HEK293 (cell line): ENCODE data around the gene GOLGA6C.

Experiments
- CTCF ChIA-PET: fragments of 350-600 bp; formaldehyde crosslinking; extraction: SDS; loops from one replicate; lab custom pipeline; 2021; ENCODE audit warnings: antibody characterized with exemption; lab: Yijun Ruan, JAX
- POLR2A ChIA-PET: fragments of 300-600 bp; formaldehyde crosslinking; extraction: SDS; loops from one replicate; lab custom pipeline; 2020; ENCODE audit warnings: antibody characterized with exemption, inconsistent platforms; lab: Yijun Ruan, JAX
- H3K27ac ChIP-seq: fragments of 200-500 bp; sonication (Bioruptor generic); 2 replicates; pipeline ENCODE4 v1.5.1; 2014; ENCODE audit warnings: low read depth, low read length, control low read depth, inconsistent platforms; ENCODE audit errors: extremely low read depth
- H3K36me3 ChIP-seq, 2 experiments: fragments of 200-500 bp in 1 of 2; sonication (Bioruptor generic) in 1 of 2; 1 replicate in 1 of 2; 2 replicates in 1 of 2; pipeline ENCODE4 v1.5.1; 2014 to 2017; ENCODE audit warnings: inconsistent platforms in 2 of 2, low read length in 2 of 2; ENCODE audit not compliant: control insufficient read depth in 2 of 2, insufficient read depth in 1 of 2
- H3K4me1 ChIP-seq: fragments of 200-500 bp; sonication (Bioruptor generic); 2 replicates; pipeline ENCODE4 v1.5.1; 2014; ENCODE audit warnings: mild to moderate bottlenecking, low read length, inconsistent platforms; ENCODE audit not compliant: control insufficient read depth, insufficient read depth
- H3K4me3 ChIP-seq: 2 replicates; pipeline ENCODE4 v1.5.1; 2011; ENCODE audit warnings: low read depth, mild to moderate bottlenecking, control low read depth, low read length, moderate library complexity
- H3K9me3 ChIP-seq: fragments of 200-500 bp; sonication (Bioruptor generic); 2 replicates; pipeline ENCODE4 v1.5.1; 2014; ENCODE audit warnings: low read depth, low read length, inconsistent platforms; ENCODE audit not compliant: control insufficient read depth, insufficient read depth
- BCL6B ChIP-seq: fragments of 450-650 bp; formaldehyde crosslinking; IDR thresholded peaks from 2 replicates; pipeline ENCODE4 v1.5.1; 2017; ENCODE audit warnings: missing biosample characterization, missing genetic modification characterization
- CTCF ChIP-seq: fragments of 450-650 bp; formaldehyde crosslinking; IDR thresholded peaks from 2 replicates; pipeline ENCODE4 v1.5.1; 2016; ENCODE audit warnings: missing biosample characterization, missing genetic modification characterization
- IKZF3 ChIP-seq: fragments of 450-650 bp; IDR thresholded peaks from 2 replicates; pipeline ENCODE4 v1.5.0; 2018; ENCODE audit warnings: missing biosample characterization, mild to moderate bottlenecking, missing genetic modification characterization, moderate library complexity
- KLF1 ChIP-seq: fragments of 450-650 bp; formaldehyde crosslinking; IDR thresholded peaks from 2 replicates; pipeline ENCODE4 v1.5.1; 2016; ENCODE audit warnings: missing biosample characterization, missing genetic modification characterization
- KLF17 ChIP-seq: fragments of 450-650 bp; formaldehyde crosslinking; IDR thresholded peaks from 2 replicates; pipeline ENCODE4 v1.5.1; 2016; ENCODE audit warnings: missing biosample characterization, missing genetic modification characterization
- OVOL3 ChIP-seq: fragments of 450-650 bp; formaldehyde crosslinking; IDR thresholded peaks from 2 replicates; pipeline ENCODE4 v1.5.1; 2016; ENCODE audit warnings: missing biosample characterization, missing genetic modification characterization
- PRDM10 ChIP-seq: fragments of 450-650 bp; formaldehyde crosslinking; IDR thresholded peaks from 2 replicates; pipeline ENCODE4 v1.5.1; 2016; ENCODE audit warnings: missing biosample characterization, missing genetic modification characterization
- SP3 ChIP-seq: fragments of 450-650 bp; formaldehyde crosslinking; IDR thresholded peaks from 2 replicates; pipeline ENCODE4 v1.5.1; 2016; ENCODE audit warnings: missing biosample characterization, missing genetic modification characterization
- ZBTB17 ChIP-seq: fragments of 450-650 bp; formaldehyde crosslinking; IDR thresholded peaks from 2 replicates; pipeline ENCODE4 v1.5.1; 2016; ENCODE audit warnings: missing biosample characterization, missing genetic modification characterization
- ZBTB20 ChIP-seq: fragments of 450-650 bp; formaldehyde crosslinking; IDR thresholded peaks from 2 replicates; pipeline ENCODE4 v1.5.1; 2016; ENCODE audit warnings: missing biosample characterization, missing genetic modification characterization
- ZBTB26 ChIP-seq: fragments of 450-650 bp; formaldehyde crosslinking; optimal IDR thresholded peaks from 2 replicates; pipeline ENCODE3; 2016; ENCODE audit warnings: missing biosample characterization, mild to moderate bottlenecking, missing genetic modification characterization
- ZNF148 ChIP-seq: fragments of 450-650 bp; formaldehyde crosslinking; IDR thresholded peaks from 2 replicates; pipeline ENCODE4 v1.5.0; 2017; ENCODE audit warnings: missing biosample characterization, missing genetic modification characterization, borderline replicate concordance
- ZNF18 ChIP-seq: fragments of 450-650 bp; formaldehyde crosslinking; IDR thresholded peaks from 2 replicates; pipeline ENCODE4 v1.5.1; 2016; ENCODE audit warnings: missing biosample characterization, missing genetic modification characterization
- ZNF2 ChIP-seq: fragments of 450-650 bp; formaldehyde crosslinking; IDR thresholded peaks from 2 replicates; pipeline ENCODE4 v1.5.1; 2016; ENCODE audit warnings: missing biosample characterization, missing genetic modification characterization
- ZNF366 ChIP-seq: fragments of 450-650 bp; formaldehyde crosslinking; conservative IDR thresholded peaks from 2 replicates; pipeline ENCODE4 v1.5.1; 2016; ENCODE audit warnings: missing biosample characterization, missing genetic modification characterization
- ZNF394 ChIP-seq: fragments of 450-650 bp; formaldehyde crosslinking; IDR thresholded peaks from 2 replicates; pipeline ENCODE4 v1.5.1; 2016; ENCODE audit warnings: missing biosample characterization, missing genetic modification characterization, mild to moderate bottlenecking, moderate library complexity, borderline replicate concordance
- ZNF488 ChIP-seq: fragments of 450-650 bp; formaldehyde crosslinking; IDR thresholded peaks from 2 replicates; pipeline ENCODE4 v1.5.1; 2016; ENCODE audit warnings: missing biosample characterization, missing genetic modification characterization
- ZNF600 ChIP-seq: fragments of 450-650 bp; formaldehyde crosslinking; IDR thresholded peaks from 2 replicates; pipeline ENCODE4 v1.5.1; 2016; ENCODE audit warnings: missing biosample characterization, missing genetic modification characterization
- ZNF654 ChIP-seq: fragments of 450-650 bp; formaldehyde crosslinking; IDR thresholded peaks from 2 replicates; pipeline ENCODE4 v1.5.1; 2016; ENCODE audit warnings: low read depth, missing biosample characterization, missing genetic modification characterization
- ZNF707 ChIP-seq: fragments of 450-650 bp; formaldehyde crosslinking; IDR thresholded peaks from 2 replicates; pipeline ENCODE4 v1.5.1; 2016; ENCODE audit warnings: missing biosample characterization, missing genetic modification characterization
- ZNF785 ChIP-seq: fragments of 450-650 bp; formaldehyde crosslinking; IDR thresholded peaks from 2 replicates; pipeline ENCODE4 v1.5.1; 2016; ENCODE audit warnings: missing biosample characterization, missing genetic modification characterization
- ZSCAN30 ChIP-seq: fragments of 450-650 bp; IDR thresholded peaks from 2 replicates; pipeline ENCODE4 v1.5.1; 2018; ENCODE audit warnings: missing biosample characterization, mild to moderate bottlenecking, missing genetic modification characterization, moderate library complexity

The GOLGA6C gene

GRCh38 chr15:75307778-75308390 is 49.8 kb downstream of the GOLGA6C start:
- H3K36me3 ChIP-seq: no peaks in the 10 kb centered on the region
- no peaks in the 10 kb centered on the region for H3K9me3 ChIP-seq
- H3K4me1 ChIP-seq: no peaks in the 10 kb centered on the region
- ChIA-PET CTCF (interaction anchor here (0.6 to 3.2 kb wide), 25 partner anchors 12 to 1409 kb away, joined by 3 to 25 read pairs (median 4); partner anchors contain the start of genes SCAMP5 and SNX33), POLR2A (interaction anchor here (1.0 to 1.2 kb wide), 2 partner anchors 60 to 106 kb away, joined by 4 to 5 read pairs; partner anchors contain the start of genes C15orf39 and MAN2C1)
- H3K27ac ChIP-seq: no peak overlapping the region
- H3K4me3 ChIP-seq: no peak overlapping the region
- TF ChIP-seq ZBTB17 (tag by site-specific recombination) (peak; percentile 34; the same call in 1 of the 2 replicates), ZSCAN30 (tag by site-specific recombination) (peak; percentile 55; the same call in 1 of the 2 replicates), ZNF148 (no peak), OVOL3 (tag by site-specific recombination) (no peak), ZNF18 (tag by site-specific recombination) (0 out of 2 replicates have a peak, but pooled peaks have one; percentile 14), ZBTB20 (tag by site-specific recombination) (peak; percentile 46; the same call in 1 of the 2 replicates), ZNF654 (tag by site-specific recombination) (peak; percentile 80), CTCF (tag by site-specific recombination) (peak; percentile 89), ZNF2 (tag by site-specific recombination) (peak; percentile 30; the same call in 1 of the 2 replicates), ZNF488 (tag by site-specific recombination) (no peak), ZNF366 (tag by site-specific recombination) (0 out of 2 replicates have a peak, but pooled peaks have one; percentile 12), SP3 (no peak), ZNF394 (no peak), PRDM10 (peak; percentile 92), ZNF785 (tag by site-specific recombination) (no peak), KLF1 (tag by site-specific recombination) (peak; percentile 73), ZNF600 (tag by site-specific recombination) (peak; percentile 89), BCL6B (tag by site-specific recombination) (0 out of 2 replicates have a peak, but pooled peaks have one; percentile 29), KLF17 (tag by site-specific recombination) (peak; percentile 39; the same call in 1 of the 2 replicates), ZNF707 (tag by site-specific recombination) (no peak), IKZF3 (tag by site-specific recombination) (peak; percentile 39; the same call in 1 of the 2 replicates), ZBTB26 (peak; percentile 29)
